Astrocyte of the spinal cord (primary cell): Measurements from ENCODE around the gene RHPN2.

Source experiments
- DNase-seq: peaks from one replicate; pipeline ENCODE4 v3.0.0; 2011; ENCODE audit warnings: low read depth, low spot score
- H3K4me3 ChIP-seq: 2 replicates; pipeline ENCODE4 v1.5.1; 2011; ENCODE audit warnings: low read depth, mild to moderate bottlenecking, low read length, moderate library complexity
- in situ Hi-C: cut with HindIII; loops from 2 replicates; pipeline ENCODE4 v1.10.0; 2017; ENCODE audit warnings: low sequenced_read_pairs
- TF ChIP-seq, protein P1 (sequence below): IDR thresholded peaks from 2 replicates; pipeline ENCODE4 v1.5.1; 2012; ENCODE audit warnings: low read depth, mild to moderate bottlenecking, low read length, inconsistent platforms

The RHPN2 gene

DNA sequence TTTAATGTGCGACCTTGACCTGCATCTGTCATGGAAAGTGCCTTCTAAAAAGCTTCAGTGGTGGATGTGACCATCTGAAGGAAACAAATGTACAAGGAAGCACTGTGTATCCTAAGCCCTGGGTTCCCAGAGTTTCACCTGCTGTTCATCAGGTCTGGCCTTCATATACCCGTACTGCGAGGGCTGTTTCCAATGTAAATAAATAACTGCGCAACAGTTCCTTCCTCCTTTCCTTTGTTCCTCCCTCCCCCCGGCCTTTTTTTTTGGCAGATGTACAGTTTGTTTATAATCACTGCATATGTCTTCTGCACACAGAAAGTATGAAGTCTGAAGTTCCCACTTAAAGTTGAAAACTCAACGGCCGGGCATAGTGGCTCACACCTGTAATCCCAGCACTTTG, 87.4 kb downstream of the RHPN2 start:
- in situ Hi-C loops, result no loop called here
- DNase-seq, result no peak
- H3K4me3 ChIP-seq, result no peak overlapping the region
- TF ChIP-seq, protein P1, sequence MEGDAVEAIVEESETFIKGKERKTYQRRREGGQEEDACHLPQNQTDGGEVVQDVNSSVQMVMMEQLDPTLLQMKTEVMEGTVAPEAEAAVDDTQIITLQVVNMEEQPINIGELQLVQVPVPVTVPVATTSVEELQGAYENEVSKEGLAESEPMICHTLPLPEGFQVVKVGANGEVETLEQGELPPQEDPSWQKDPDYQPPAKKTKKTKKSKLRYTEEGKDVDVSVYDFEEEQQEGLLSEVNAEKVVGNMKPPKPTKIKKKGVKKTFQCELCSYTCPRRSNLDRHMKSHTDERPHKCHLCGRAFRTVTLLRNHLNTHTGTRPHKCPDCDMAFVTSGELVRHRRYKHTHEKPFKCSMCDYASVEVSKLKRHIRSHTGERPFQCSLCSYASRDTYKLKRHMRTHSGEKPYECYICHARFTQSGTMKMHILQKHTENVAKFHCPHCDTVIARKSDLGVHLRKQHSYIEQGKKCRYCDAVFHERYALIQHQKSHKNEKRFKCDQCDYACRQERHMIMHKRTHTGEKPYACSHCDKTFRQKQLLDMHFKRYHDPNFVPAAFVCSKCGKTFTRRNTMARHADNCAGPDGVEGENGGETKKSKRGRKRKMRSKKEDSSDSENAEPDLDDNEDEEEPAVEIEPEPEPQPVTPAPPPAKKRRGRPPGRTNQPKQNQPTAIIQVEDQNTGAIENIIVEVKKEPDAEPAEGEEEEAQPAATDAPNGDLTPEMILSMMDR, result no peak

DNA sequence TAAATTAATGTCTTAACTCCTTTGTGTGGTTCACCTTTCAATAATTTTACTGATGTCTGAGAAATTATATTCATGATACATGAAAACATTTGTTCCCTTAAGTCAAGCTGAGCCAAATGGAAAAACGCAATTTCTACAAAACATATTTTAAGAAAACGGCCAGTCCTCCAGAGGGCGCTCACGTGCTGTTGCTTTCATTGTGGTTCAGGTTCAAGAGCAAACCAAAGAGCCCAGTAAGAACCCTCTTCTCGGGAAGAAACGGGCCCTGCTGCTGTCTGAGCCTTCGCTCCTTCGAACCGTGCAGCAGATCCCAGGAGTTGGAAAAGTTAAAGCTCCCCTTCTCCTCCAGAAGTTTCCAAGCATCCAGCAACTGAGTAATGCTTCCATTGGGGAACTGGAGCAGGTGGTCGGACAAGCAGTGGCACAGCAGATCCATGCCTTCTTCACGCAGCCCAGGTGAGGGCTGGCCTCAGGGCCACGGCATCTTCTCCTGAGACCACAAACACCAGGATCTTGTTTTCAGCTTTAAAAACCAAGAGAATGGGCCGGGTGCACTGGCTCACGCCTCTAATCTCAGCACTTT, 88.4 kb downstream of the RHPN2 start:
- TF ChIP-seq, protein P1, result peak; percentile 82
- in situ Hi-C loops, result no loop called here
- DNase-seq, result peak; percentile 73
- no peak overlapping the region for H3K4me3 ChIP-seq

DNA sequence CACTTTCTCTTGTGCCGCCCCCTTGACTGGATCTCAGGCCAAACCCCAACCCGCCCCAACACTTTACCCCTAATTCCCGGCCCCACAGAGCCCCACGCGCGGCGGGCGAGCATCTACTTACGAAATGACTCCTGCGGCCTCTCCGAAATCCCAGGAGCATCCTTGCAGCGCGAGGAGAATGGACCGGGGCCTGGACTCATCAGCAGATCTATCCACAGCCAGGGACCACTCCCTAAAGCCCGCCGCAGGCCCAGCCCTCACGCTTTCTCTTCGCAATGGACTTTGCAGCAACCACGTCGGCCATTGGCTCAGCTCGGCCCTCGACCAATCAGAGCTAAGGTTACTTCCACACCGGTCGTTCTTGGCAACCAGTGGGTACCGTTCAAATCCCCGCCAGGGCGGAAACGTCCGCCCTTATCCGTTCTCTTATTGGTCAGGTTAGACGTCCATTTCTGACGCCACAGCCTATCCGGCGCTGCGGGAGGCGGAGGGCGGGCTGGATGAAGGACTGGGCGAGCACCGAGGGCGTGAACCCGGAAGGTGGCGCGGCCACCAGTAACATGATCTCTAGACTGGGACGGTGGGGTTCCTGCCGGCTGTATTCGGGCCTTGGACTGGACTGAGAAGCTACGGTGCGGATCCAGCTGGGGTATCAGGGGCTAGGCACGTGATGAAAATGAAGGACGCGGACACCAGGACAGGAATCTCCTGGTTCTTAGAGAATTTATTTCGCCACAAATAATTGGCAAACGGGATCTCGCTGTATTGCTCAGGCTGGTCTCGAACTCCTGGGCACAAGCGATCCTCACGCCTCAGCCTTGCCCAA, 92.8 kb downstream of the RHPN2 start, which contains the start of the genes CEP89 and FAAP24:
Gene CEP89, minus strand, starts transcription at position 244 of the 826 bp plus-strand sequence. Its CDS starts 84 bp downstream, at position 160.
Gene FAAP24, plus strand, starts transcription at position 528 of the 826 bp plus-strand sequence. CDS start 955 bp downstream, outside the sequence.
- H3K4me3 ChIP-seq, result peak within 1 kb of the TSS; percentile 93
- DNase-seq, result peak; percentile 100
- in situ Hi-C loops, result no loop called here
- TF ChIP-seq, protein P1, result no peak

DNA sequence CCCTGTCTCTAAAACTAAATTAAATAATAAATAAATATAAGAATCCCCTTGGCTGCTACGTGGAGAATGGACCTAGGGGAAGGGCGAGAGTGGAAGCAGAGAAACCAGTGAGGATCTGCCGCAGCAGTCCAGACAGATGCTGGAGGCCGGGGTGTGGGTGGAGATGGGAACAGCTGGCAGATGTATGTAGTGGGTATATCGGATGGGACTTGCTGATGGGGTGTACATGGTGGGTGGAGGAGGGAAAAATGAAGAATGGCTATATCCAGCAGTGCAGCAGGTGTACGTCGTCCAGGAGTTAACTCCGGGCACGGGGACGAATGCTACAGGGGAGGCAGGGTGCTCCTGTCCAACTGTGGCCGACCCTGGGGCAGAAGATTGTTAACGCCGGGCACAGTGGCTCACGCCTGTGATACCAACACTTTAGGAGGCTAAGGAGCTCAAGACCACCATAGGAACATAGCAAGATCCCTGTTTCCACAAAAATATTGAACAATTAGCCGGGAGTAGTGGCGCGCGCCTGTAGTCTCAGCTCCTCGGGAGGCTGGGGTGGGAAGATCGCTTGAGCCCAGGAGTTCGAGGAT, 93.6 kb downstream of the RHPN2 start:
- TF ChIP-seq, protein P1, result no peak
- H3K4me3 ChIP-seq, result peak overlapping the region; percentile 93
- DNase-seq, result no peak
- in situ Hi-C loops, result no loop called here

DNA sequence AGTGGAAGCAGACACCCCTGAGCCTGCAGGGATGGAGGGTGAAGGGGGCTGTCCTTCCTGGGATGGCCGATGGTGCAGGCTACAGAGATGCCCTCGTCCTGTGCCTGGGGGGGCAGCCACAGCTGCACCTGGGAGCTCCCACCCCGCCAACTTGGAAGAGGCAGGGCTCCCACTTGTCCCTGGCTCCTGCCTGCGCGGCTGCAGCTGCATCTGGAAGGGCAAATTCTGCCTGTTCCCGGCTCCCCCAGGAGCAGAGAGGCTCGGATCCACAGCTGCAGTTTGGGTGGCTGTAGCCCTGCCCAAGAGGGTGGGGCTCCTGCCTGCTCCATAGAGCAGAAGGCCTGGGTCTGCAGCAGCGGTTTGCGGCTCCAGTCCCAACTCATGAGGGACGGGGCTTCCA, 95.1 kb downstream of the RHPN2 start:
- no peak overlapping the region for H3K4me3 ChIP-seq
- TF ChIP-seq, protein P1, result no peak
- no peak for DNase-seq
- in situ Hi-C loops, result no loop called here

DNA sequence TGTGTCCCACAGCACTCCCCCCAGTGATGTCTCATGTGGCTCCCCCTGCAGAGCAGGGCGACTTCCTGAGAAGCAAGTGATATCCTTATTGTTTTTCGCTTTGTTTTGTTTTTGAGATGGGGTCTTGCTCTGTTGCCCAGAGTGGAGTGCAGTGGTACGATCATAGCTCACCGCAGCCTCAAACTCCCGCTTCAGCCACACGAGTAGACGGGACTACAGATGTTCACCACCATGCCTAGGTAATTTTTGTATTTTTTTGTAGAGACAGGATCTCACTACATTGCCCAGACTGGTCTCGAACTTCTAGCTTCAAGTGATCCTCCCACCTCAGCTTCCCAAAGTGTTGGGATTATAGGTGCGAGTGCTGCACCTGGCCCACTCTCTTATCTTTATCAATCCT, 97.9 kb downstream of the RHPN2 start:
- H3K4me3 ChIP-seq, result no peak overlapping the region
- TF ChIP-seq, protein P1, result no peak
- in situ Hi-C loops, result no loop called here
- DNase-seq, result no peak
